Left lung (tissue), 10 donors: ENCODE results near the gene SOCS3. TPM values are rescaled to one million over a fixed set of nuclear protein-coding genes. Genes with fewer than 3 reads are reported as not detected.

Experiments used
- ATAC-seq: fragments of 200-7000 bp; cut with Tn5 transposase; one replicate; pipeline ENCODE4 v1.9.1; 2020; ENCODE audit warnings: moderate library complexity
- DNase-seq, 4 donors: peaks; one replicate each; pipeline ENCODE4 v3.0.0-alpha.2; 2013 to 2020
- H3K27ac ChIP-seq, 2 donors: fragments of 200-600 bp; sonication (generic) in 1 of 2; one replicate each; pipeline versions ENCODE4 v1.5.0 to v1.8.0; 2020 to 2021
- H3K27me3 ChIP-seq, 2 donors: fragments of 200-600 bp; sonication (generic) in 1 of 2; one replicate each; pipeline versions ENCODE4 v1.5.0 to v1.8.0; 2020 to 2021
- H3K36me3 ChIP-seq, 2 donors: fragments of 200-600 bp; sonication (generic) in 1 of 2; one replicate each; pipeline versions ENCODE4 v1.5.0 to v1.8.0; 2020 to 2021
- H3K4me1 ChIP-seq, 2 donors: fragments of 200-600 bp; one replicate each; pipeline ENCODE4 v1.8.0; 2021
- H3K4me3 ChIP-seq, 2 donors: fragments of 200-600 bp; sonication (generic) in 1 of 2; one replicate each; pipeline versions ENCODE4 v1.5.0 to v1.8.0; 2020 to 2021; ENCODE audit warnings: mild to moderate bottlenecking in 1 of 2
- H3K9me3 ChIP-seq, 2 donors: fragments of 200-600 bp; sonication (generic) in 1 of 2; one replicate each; pipeline versions ENCODE4 v1.5.0 to v1.8.0; 2020 to 2021
- intact Hi-C, 2 donors: fragments of 100-400 bp; cut with DNase I; formaldehyde crosslinking; loops; one replicate each; pipeline versions ENCODE4 v1.11.2 to v1.14.2; 2022
- polyA plus RNA-seq, 6 donors: library from polyadenylated mRNA; unstranded; fragments of 120-200 nt; gene quantifications; one replicate each; pipeline ENCODE4 v1.2.1, GENCODE V29; 2013; ENCODE audit not compliant: insufficient read length in 6 of 6
- total RNA-seq, 2 donors: library from RNA; stranded (reverse); fragmentation: NEBNext Ultra II Directional; extraction: Animal tissue kit (Norgen Biotek cat#: 25700); gene quantifications; one replicate each; pipeline ENCODE4 v1.2.1, GENCODE V29; 2021
- TF ChIP-seq, protein P1 (sequence below), 2 donors: fragments of 200-600 bp; sonication (generic) in 1 of 2; IDR thresholded peaks; one replicate each; pipeline versions ENCODE4 v1.5.0 to v1.8.0; 2021; ENCODE audit warnings: antibody characterized with exemption in 2 of 2
- donor health status: DM: no; HTN: yes; CAD: no.
- donor health status: DM: no; HTN: no; CAD: no.

The SOCS3 gene
- total and polyA plus RNA-seq, 8 donors = 4.7 to 118 (median 40.7) TPM

DNA sequence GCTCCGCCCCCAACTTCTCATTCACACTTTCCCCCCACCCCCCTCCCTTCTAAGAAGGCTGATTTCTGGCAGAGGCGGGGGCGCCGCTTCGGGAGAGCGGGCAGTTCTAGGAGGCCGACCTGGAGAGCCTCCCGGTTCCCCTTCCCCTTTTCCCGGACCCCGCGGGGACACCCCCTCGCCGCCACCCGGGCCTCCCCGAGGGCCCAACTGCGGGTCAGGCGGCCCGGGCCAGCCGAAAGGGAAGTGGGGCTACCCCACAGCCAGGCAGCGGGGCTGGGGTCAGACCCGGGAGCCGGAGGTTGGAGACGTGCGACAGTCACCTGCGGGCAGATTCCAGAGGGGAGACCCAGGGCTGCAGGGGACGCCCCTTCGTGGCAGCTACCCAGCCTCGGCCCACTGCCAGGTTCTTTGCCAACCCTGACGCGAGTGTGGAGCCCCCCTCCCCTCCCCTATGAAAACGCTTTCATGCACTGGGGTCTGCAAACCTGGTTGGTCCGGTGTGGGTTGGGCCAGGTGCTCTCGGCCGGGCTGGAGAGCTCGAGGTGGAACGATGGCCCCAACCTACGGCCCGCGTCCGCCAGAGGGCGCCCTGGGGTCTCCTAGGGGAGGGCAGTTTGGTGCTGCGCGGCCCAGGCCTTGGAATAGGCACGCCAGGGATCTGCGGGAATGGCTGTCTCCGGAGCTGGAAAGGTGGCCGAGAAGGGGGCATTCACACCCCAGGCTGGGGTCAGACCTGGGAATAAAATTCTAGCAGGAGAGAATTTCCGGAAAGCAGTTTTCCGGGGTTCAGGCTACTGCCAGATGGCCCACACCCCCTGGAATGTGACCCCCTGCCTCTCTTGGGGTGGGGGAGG lies 721 bp upstream of the SOCS3 start:
- Histone ChIP-seq H3K4me1 (peaks cover 31 to 60% of the 10 kb centered on the region in 2 donors), H3K27ac (peak overlapping the region; percentile 93 to 98), H3K9me3 (no peaks in the 10 kb centered on the region), H3K36me3 (peaks cover 0 to 36% of the 10 kb centered on the region in 2 donors), H3K27me3 (no peaks in the 10 kb centered on the region), H3K4me3 (peak overlapping the region; percentile 31 to 96)
- ATAC-seq (peak; percentile 77), DNase-seq (peak; percentile 75 to 100 (median 92))
- TF ChIP-seq, protein P1, sequence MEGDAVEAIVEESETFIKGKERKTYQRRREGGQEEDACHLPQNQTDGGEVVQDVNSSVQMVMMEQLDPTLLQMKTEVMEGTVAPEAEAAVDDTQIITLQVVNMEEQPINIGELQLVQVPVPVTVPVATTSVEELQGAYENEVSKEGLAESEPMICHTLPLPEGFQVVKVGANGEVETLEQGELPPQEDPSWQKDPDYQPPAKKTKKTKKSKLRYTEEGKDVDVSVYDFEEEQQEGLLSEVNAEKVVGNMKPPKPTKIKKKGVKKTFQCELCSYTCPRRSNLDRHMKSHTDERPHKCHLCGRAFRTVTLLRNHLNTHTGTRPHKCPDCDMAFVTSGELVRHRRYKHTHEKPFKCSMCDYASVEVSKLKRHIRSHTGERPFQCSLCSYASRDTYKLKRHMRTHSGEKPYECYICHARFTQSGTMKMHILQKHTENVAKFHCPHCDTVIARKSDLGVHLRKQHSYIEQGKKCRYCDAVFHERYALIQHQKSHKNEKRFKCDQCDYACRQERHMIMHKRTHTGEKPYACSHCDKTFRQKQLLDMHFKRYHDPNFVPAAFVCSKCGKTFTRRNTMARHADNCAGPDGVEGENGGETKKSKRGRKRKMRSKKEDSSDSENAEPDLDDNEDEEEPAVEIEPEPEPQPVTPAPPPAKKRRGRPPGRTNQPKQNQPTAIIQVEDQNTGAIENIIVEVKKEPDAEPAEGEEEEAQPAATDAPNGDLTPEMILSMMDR (IDR thresholded peaks at IDR 0.05) = peak; percentile 85 to 96
- intact Hi-C loops = loop anchor here in 1 of 2 donors (5.0 kb wide), 1 partner anchor 62 kb away; no protein-coding TSS in a partner anchor

DNA sequence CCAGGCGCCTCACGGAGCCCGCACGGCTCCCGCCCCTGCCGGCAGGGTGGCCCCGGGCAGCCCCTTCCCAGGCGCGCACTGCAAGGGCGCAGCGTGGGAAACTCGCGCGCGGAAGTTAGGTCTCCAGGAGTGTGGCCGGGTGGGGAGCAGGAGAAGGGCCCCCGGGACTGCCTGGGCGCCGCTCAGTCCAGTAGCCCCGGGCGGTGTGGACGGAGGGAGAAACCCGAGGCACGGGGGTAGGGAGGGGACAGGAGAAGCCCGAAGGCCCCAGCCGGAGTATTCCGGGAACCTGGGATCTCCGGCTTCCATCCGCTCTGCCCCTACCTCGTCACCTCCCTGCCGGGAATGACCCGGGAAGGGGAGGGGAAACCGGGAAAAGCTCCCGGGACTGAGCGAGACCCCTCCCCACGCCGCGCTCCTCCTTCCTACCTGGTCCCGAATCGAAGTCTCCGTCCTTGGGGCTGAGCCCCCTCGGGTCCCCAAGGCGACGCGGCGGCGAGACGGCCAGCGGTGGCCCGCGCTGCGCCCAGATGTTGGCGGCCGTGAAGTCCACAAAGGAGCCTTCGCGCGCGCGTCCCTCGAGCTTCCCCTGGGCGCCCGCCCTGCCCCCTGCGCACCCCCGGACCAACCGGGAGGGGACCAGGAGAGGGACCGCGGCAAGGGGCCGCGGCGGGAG lies 418 bp downstream of the SOCS3 start:
- Histone ChIP-seq H3K27ac (peak overlapping the region; percentile 95 to 98), H3K27me3 (no peaks in the 10 kb centered on the region), H3K4me3 (peak overlapping the region; percentile 92 to 96), H3K36me3 (peaks cover 0 to 48% of the 10 kb centered on the region in 2 donors), H3K4me1 (peaks cover 33 to 60% of the 10 kb centered on the region in 2 donors), H3K9me3 (no peaks in the 10 kb centered on the region)
- DNase-seq = peak in 3 of 4 donors; percentile 54 to 69 (median 57)
- TF ChIP-seq, protein P1 (IDR thresholded peaks at IDR 0.05) = no peak
- peak; percentile 1 for ATAC-seq
- intact Hi-C loops = no loop called here

DNA sequence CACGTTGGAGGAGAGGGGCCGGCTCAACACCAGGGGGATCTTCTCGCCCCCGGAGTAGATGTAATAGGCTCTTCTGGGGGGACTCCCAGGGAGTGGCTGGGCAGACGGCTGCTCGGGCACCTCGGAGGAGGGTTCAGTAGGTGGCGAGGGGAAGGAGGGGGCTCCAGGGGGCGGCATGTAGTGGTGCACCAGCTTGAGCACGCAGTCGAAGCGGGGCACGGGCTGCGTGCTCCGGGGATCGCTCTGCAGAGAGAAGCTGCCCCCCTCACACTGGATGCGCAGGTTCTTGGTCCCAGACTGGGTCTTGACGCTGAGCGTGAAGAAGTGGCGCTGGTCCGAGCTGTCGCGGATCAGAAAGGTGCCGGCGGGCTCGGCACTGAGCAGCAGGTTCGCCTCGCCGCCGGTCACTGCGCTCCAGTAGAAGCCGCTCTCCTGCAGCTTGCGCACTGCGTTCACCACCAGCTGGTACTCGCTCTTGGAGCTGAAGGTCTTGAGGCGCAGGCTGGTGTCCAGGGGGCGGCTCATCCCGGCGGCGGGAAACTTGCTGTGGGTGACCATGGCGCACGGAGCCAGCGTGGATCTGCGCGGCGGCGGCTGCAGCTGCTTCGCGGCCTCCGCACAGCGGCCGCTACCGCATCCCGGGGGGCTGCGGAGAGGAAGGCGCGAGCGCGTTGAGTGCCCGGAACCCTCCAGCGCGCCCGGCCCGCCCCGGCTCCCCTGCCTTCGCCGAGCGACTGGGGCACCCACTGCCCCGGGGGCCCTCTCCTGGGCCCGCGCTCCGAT lies 1.1 kb downstream of the SOCS3 start:
- H3K9me3 ChIP-seq = no peaks in the 10 kb centered on the region
- peak overlapping the region; percentile 92 to 96 for H3K4me3 ChIP-seq
- TF ChIP-seq, protein P1 (IDR thresholded peaks at IDR 0.05) = no peak
- H3K27ac ChIP-seq = peak overlapping the region; percentile 95 to 98
- peaks cover 36 to 62% of the 10 kb centered on the region in 2 donors for H3K4me1 ChIP-seq
- peak in 3 of 4 donors; percentile 52 to 89 (median 53) for DNase-seq
- no peaks in the 10 kb centered on the region for H3K27me3 ChIP-seq
- intact Hi-C loops = no loop called here
- ATAC-seq = peak; percentile 0
- peaks cover 0 to 53% of the 10 kb centered on the region in 2 donors for H3K36me3 ChIP-seq

DNA sequence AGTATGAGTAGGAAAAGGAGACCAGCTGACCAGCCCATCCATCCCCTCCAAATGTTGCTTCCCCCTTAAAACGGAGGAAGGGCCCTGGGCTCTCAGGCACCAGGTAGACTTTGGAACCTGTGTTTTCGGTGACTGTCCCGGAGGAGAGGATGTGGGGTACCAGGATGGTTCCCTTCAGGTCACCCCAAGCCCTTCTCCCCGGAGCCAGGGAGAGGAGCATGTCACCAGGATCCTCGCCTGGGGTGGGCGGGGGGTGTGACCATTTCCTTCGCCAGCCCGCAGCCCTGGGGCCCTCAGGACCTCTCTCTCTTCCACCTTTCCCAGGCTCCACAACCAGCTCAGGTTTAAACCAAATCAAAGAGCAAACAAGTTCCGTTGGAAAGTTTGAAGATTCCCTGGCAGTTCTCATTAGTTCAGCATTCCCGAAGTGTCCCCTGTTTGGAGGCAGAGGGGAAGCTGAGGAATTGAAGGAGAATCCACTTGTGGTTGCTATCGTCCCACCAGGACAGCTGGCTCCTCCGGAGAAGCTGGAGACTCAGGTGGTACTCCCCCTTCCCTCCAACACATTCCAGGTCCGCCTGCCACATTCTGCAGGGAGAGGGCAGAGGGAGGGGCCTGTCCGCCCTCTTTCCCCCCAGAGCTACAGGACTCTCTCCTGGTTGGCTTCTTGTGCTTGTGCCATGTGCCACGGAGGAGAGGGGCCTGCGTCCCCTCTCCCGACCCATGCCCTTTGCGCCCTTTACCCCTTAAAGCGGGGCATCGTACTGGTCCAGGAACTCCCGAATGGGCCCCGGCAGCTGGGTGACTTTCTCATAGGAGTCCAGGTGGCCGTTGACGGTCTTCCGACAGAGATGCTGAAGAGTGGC lies 2.0 kb downstream of the SOCS3 start:
- Histone ChIP-seq H3K9me3 (no peaks in the 10 kb centered on the region), H3K27ac (peak overlapping the region; percentile 95 to 98), H3K4me3 (peak overlapping the region; percentile 92 to 96), H3K27me3 (no peaks in the 10 kb centered on the region), H3K36me3 (peaks cover 0 to 55% of the 10 kb centered on the region in 2 donors), H3K4me1 (peaks cover 43 to 68% of the 10 kb centered on the region in 2 donors)
- TF ChIP-seq, protein P1 (IDR thresholded peaks at IDR 0.05) = no peak
- intact Hi-C loops = no loop called here
- no peak for ATAC-seq
- no peak for DNase-seq
